Measurements from ENCODE around the gene NCF4. TPM values are rescaled to one million over a fixed set of nuclear protein-coding genes. Genes with fewer than 3 reads are reported as not detected.
A peak's percentile ranks its signal among the peaks of the same experiment; 100 is the strongest.

Gene NCF4
- total and polyA plus RNA-seq, 2 of the 4 experiments (the other 2 are of a cell fraction) = not detected

GRCh38 chr22:36856121-36856791, 4.5 kb upstream of the NCF4 start (continued):
- no peak for TF ChIP-seq POLR2A (IDR thresholded peaks at IDR 0.05; ENCODE audit: low read depth, low read length)

- intact Hi-C loops (cut with micrococcal nuclease) = loop anchor here (1.0 kb wide), 3 partner anchors 74 to 310 kb away; no protein-coding TSS in a partner anchor
- Histone ChIP-seq H4K20me1 (ENCODE audit: insufficient read depth, low read length) (no peaks in the 10 kb centered on the region), H2BK120ac (ENCODE audit: low read depth, low read length) (no peak overlapping the region), H4K8ac (ENCODE audit: low read depth in 2 of 2, low read length in 2 of 2) (no peak overlapping the region), H2BK5ac (ENCODE audit: low read depth, low read length, poor library complexity, severe bottlenecking) (no peak overlapping the region), H3K56ac (ENCODE audit: extremely low read depth, insufficient read depth, low read length) (no peak overlapping the region), H3K4me3 (ENCODE audit: insufficient read depth, low read depth, low read length) (no peak overlapping the region), H3K4me2 (ENCODE audit: low read depth, low read length) (no peak overlapping the region), H2BK20ac (ENCODE audit: low read depth, low read length) (no peak overlapping the region), H3K9me1 (ENCODE audit: insufficient read depth, low read length) (no peaks in the 10 kb centered on the region), H4K5ac (ENCODE audit: low read depth, low read length) (no peak overlapping the region), H3K4ac (ENCODE audit: low read depth, low read length) (no peak overlapping the region), H2BK15ac (ENCODE audit: low read depth, low read length) (no peak overlapping the region), H4K91ac (ENCODE audit: insufficient read depth, low read depth, low read length) (no peak overlapping the region), H3K27ac (ENCODE audit: insufficient read depth, low read length) (no peak overlapping the region), H3K9me3 (ENCODE audit: control insufficient read depth, insufficient read depth, low read length) (peaks cover 2% of the 10 kb centered on the region), H2AK5ac (ENCODE audit: low read depth, low read length) (no peak overlapping the region), H3K14ac (replicated peaks; ENCODE audit: low read depth, low read length) (no peak overlapping the region), H3K23ac (ENCODE audit: low read depth, low read length) (no peak overlapping the region), H3K4me1 (ENCODE audit: control insufficient read depth, insufficient read depth, low read length) (no peaks in the 10 kb centered on the region), H3K79me1 (ENCODE audit: low read depth in 1 of 2, low read length in 2 of 2) (no peaks in the 10 kb centered on the region), H3K18ac (ENCODE audit: low read depth, low read length) (no peak overlapping the region), H3K27me3 (ENCODE audit: control insufficient read depth, insufficient read depth, low read length) (peaks cover 25% of the 10 kb centered on the region), H3K9ac (ENCODE audit: low read depth, low read length) (no peak overlapping the region), H2AFZ (replicated peaks; ENCODE audit: low read length, poor library complexity) (peak overlapping the region; percentile 73), H2AK9ac (replicated peaks; ENCODE audit: low read depth, low read length, poor library complexity) (no peak overlapping the region), H3K36me3 (ENCODE audit: control insufficient read depth, insufficient read depth, low read length) (no peaks in the 10 kb centered on the region)
- no CpG with 5 or more reads among the region's 8 CpGs for whole genome bisulfite sequencing, 2 experiments (ENCODE audit: extremely low coverage in 2 of 2, insufficient read length in 1 of 2)
- POLR2A ChIA-PET (ENCODE audit: unreplicated experiment) = no interaction called here
- ATAC-seq (ENCODE audit: low read depth) = no peak
- dilution Hi-C loops (cut with HindIII; ENCODE audit: low sequenced_read_pairs, unreplicated experiment) = no loop called here
- in situ Hi-C loops (cut with MboI; ENCODE audit: low sequenced_read_pairs) = loop anchor here (5.0 kb wide), 1 partner anchor 309 kb away; no protein-coding TSS in a partner anchor
- CTCF ChIA-PET = interaction anchor here (0.7 to 1.6 kb wide), 7 partner anchors 9 to 336 kb away, joined by 3 to 11 read pairs (median 6); no protein-coding TSS in a partner anchor
- BruUV-seq (replicated peaks) = no TSS peak
- no peak for DNase-seq
- no peak for TF ChIP-seq MAZ (IDR thresholded peaks at IDR 0.05; ENCODE audit: borderline replicate concordance, low read depth, low read length)
- no peak for TF ChIP-seq RCOR1 (IDR thresholded peaks at IDR 0.05; ENCODE audit: insufficient replicate concordance, low read length)
- TF ChIP-seq POLR2A (IDR thresholded peaks at IDR 0.05; ENCODE audit: low read depth, low read length) = no peak
- TF ChIP-seq ELK1 (IDR thresholded peaks at IDR 0.05; ENCODE audit: borderline replicate concordance, low read depth, low read length) = no peak
- no peak for TF ChIP-seq RAD21 (IDR thresholded peaks at IDR 0.05; ENCODE audit: low read length)
These were observed 4.0 kb upstream of the NCF4 start for GRCh38 chr22:36856792-36857135.

Measured in IMR-90 (cell line).